Common myeloid progenitor, CD34-positive (primary cell): ENCODE measurements around the gene ARHGEF16.

Experiments
- CTCF ChIA-PET: fragments of 350-600 bp; sonication (Branson Sonifier 250); formaldehyde crosslinking; loops from one replicate; lab custom pipeline; 2021; ENCODE audit warnings: antibody characterized with exemption; lab: Charles Lee
- POLR2A ChIA-PET: fragments of 350-600 bp; sonication (Branson Sonifier 250); formaldehyde crosslinking; loops from one replicate; lab custom pipeline; 2021; ENCODE audit warnings: antibody characterized with exemption; lab: Charles Lee
- DNase-seq, 3 donors: peaks; one replicate each; pipeline versions ENCODE4 v3.0.0 to v3.0.0-alpha.2; 2013
- H3K27ac ChIP-seq, 2 experiments: 1 replicate in 1 of 2; 2 replicates in 1 of 2; pipeline ENCODE4 v1.7.0; 2013; ENCODE audit warnings: inconsistent platforms in 2 of 2, low read length in 2 of 2, mild to moderate bottlenecking in 2 of 2, low read depth in 1 of 2, moderate library complexity in 1 of 2; ENCODE audit not compliant: severe bottlenecking in 2 of 2, insufficient read depth in 1 of 2, poor library complexity in 1 of 2
- H3K27me3 ChIP-seq, 5 experiments: replicated peaks in 2 of 5; 1 replicate in 3 of 5; 2 replicates in 2 of 5; pipeline versions ENCODE4 v1.6.1 to v1.7.0; 2013; ENCODE audit warnings: low read length in 4 of 5, mild to moderate bottlenecking in 2 of 5, moderate library complexity in 2 of 5, inconsistent platforms in 1 of 5; ENCODE audit not compliant: insufficient read depth in 5 of 5, control insufficient read depth in 4 of 5
- H3K36me3 ChIP-seq, 4 experiments: 1 replicate in 2 of 4; 2 replicates in 2 of 4; pipeline versions ENCODE4 v1.6.1 to v1.7.0; 2013; ENCODE audit warnings: low read length in 3 of 4, control low read depth in 1 of 4, mild to moderate bottlenecking in 1 of 4; ENCODE audit not compliant: control insufficient read depth in 4 of 4, insufficient read depth in 4 of 4
- H3K4me1 ChIP-seq, 4 experiments: 1 replicate in 3 of 4; 2 replicates in 1 of 4; pipeline versions ENCODE4 v1.6.1 to v1.7.1; 2013; ENCODE audit warnings: low read length in 3 of 4, mild to moderate bottlenecking in 3 of 4, control low read depth in 1 of 4, inconsistent platforms in 1 of 4, moderate library complexity in 1 of 4; ENCODE audit not compliant: control insufficient read depth in 4 of 4, insufficient read depth in 4 of 4; ENCODE audit errors: control extremely low read depth in 1 of 4
- H3K4me3 ChIP-seq, 7 experiments: 1 replicate in 4 of 7; 2 replicates in 3 of 7; pipeline versions ENCODE4 v1.5.1 to v1.7.0; 2013; ENCODE audit warnings: mild to moderate bottlenecking in 7 of 7, low read length in 6 of 7, moderate library complexity in 6 of 7, inconsistent platforms in 2 of 7, low read depth in 2 of 7, control low read depth in 1 of 7; ENCODE audit not compliant: insufficient read depth in 4 of 7, control insufficient read depth in 1 of 7; ENCODE audit errors: extremely low read depth in 1 of 7
- H3K9me3 ChIP-seq, 5 experiments: 1 replicate in 4 of 5; 2 replicates in 1 of 5; pipeline versions ENCODE4 v1.6.1 to v1.7.1; 2013; ENCODE audit warnings: low read length in 4 of 5, mild to moderate bottlenecking in 2 of 5, inconsistent platforms in 1 of 5, low read depth in 1 of 5, moderate library complexity in 1 of 5; ENCODE audit not compliant: control insufficient read depth in 4 of 5, insufficient read depth in 2 of 5; ENCODE audit errors: control extremely low read depth in 1 of 5
- WGBS: methylation state at CpG from one replicate; pipeline ENCODE4 v1.1.5; 2013; ENCODE audit not compliant: insufficient coverage; 5-methylcytosine and 5-hydroxymethylcytosine counted together

Gene ARHGEF16

GRCh38 chr1:3429320-3429719 lies 25.1 kb upstream of the ARHGEF16 start:
- H3K27ac ChIP-seq, result no peak overlapping the region
- DNase-seq, result no peak
- H3K4me1 ChIP-seq, result peaks cover 0 to 6% (median 2%) of the 10 kb centered on the region in 4 experiments
- H3K36me3 ChIP-seq, result peaks cover 0 to 41% (median 3%) of the 10 kb centered on the region in 4 experiments
- POLR2A ChIA-PET, result no interaction called here
- CTCF ChIA-PET, result interaction anchor here (1.2 kb wide), 1 partner anchor 12 kb away, joined by 4 read pairs; no protein-coding TSS in a partner anchor
- no peaks in the 10 kb centered on the region for H3K27me3 ChIP-seq
- 96% methylated on average over 13 of the region's 13 CpGs for WGBS
- no peaks in the 10 kb centered on the region for H3K9me3 ChIP-seq
- no peak overlapping the region for H3K4me3 ChIP-seq

- Histone ChIP-seq H3K27ac (no peak overlapping the region), H3K27me3 (no peaks in the 10 kb centered on the region), H3K4me1 (peaks cover 0 to 1% (median under 1%) of the 10 kb centered on the region in 4 experiments), H3K9me3 (no peaks in the 10 kb centered on the region), H3K36me3 (peaks cover 0 to 43% (median 3%) of the 10 kb centered on the region in 4 experiments), H3K4me3 (no peak overlapping the region)
- CTCF ChIA-PET, result interaction anchor here (0.9 to 1.2 kb wide), 2 partner anchors 8 to 13 kb away, joined by 3 to 4 read pairs; no protein-coding TSS in a partner anchor
- DNase-seq, result no peak
- POLR2A ChIA-PET, result no interaction called here
- WGBS, result 91% methylated on average over 14 of the region's 16 CpGs
These were observed 24.7 kb upstream of the ARHGEF16 start for GRCh38 chr1:3429766-3430165.

GRCh38 chr1:3430406-3430805 lies 24.1 kb upstream of the ARHGEF16 start:
- no peaks in the 10 kb centered on the region for H3K9me3 ChIP-seq
- POLR2A ChIA-PET, result no interaction called here
- WGBS, result 95% methylated on average over 12 of the region's 19 CpGs
- H3K27me3 ChIP-seq, result no peaks in the 10 kb centered on the region
- DNase-seq, result no peak
- no peak overlapping the region for H3K4me3 ChIP-seq
- H3K27ac ChIP-seq, result no peak overlapping the region
- H3K36me3 ChIP-seq, result peaks cover 0 to 45% (median 3%) of the 10 kb centered on the region in 4 experiments
- H3K4me1 ChIP-seq, result no peaks in the 10 kb centered on the region
- CTCF ChIA-PET, result interaction anchor here (0.9 kb wide), 1 partner anchor 9 kb away, joined by 3 read pairs; no protein-coding TSS in a partner anchor

- no peak overlapping the region for H3K27ac ChIP-seq
- POLR2A ChIA-PET, result no interaction called here
- H3K27me3 ChIP-seq, result no peaks in the 10 kb centered on the region
These were observed 23.6 kb upstream of the ARHGEF16 start for GRCh38 chr1:3430820-3431219.

GRCh38 chr1:3431266-3431665 lies 23.2 kb upstream of the ARHGEF16 start:
- ChIA-PET POLR2A (no interaction called here), CTCF (no interaction called here)
- WGBS, result 92% methylated on average over 11 of the region's 12 CpGs
- Histone ChIP-seq H3K4me3 (no peak overlapping the region), H3K9me3 (no peaks in the 10 kb centered on the region), H3K36me3 (peaks cover 0 to 40% (median 1%) of the 10 kb centered on the region in 4 experiments), H3K27me3 (no peaks in the 10 kb centered on the region), H3K27ac (no peak overlapping the region), H3K4me1 (no peaks in the 10 kb centered on the region)
- DNase-seq, result no peak

More at GRCh38 chr1:3430820-3431219, 23.6 kb upstream of the ARHGEF16 start:
- peaks cover 0 to 45% (median 3%) of the 10 kb centered on the region in 4 experiments for H3K36me3 ChIP-seq
- H3K4me3 ChIP-seq, result no peak overlapping the region
- no peaks in the 10 kb centered on the region for H3K9me3 ChIP-seq
- H3K4me1 ChIP-seq, result no peaks in the 10 kb centered on the region
- no peak for DNase-seq
- WGBS, result 98% methylated on average over 19 of the region's 22 CpGs
- CTCF ChIA-PET, result no interaction called here

GRCh38 chr1:3431686-3432085 lies 22.8 kb upstream of the ARHGEF16 start:
- Histone ChIP-seq H3K27ac (no peak overlapping the region), H3K27me3 (no peaks in the 10 kb centered on the region), H3K9me3 (no peaks in the 10 kb centered on the region), H3K4me1 (no peaks in the 10 kb centered on the region), H3K4me3 (no peak overlapping the region), H3K36me3 (peaks cover 0 to 36% (median 0%) of the 10 kb centered on the region in 4 experiments)
- no peak for DNase-seq
- 94% methylated on average over 10 of the region's 17 CpGs for WGBS
- ChIA-PET POLR2A (no interaction called here), CTCF (no interaction called here)

GRCh38 chr1:3432306-3432705 lies 22.2 kb upstream of the ARHGEF16 start:
- 96% methylated on average over 13 of the region's 15 CpGs for WGBS
- Histone ChIP-seq H3K36me3 (peaks cover 0 to 30% (median 0%) of the 10 kb centered on the region in 4 experiments), H3K27me3 (no peaks in the 10 kb centered on the region), H3K27ac (no peak overlapping the region), H3K9me3 (no peaks in the 10 kb centered on the region), H3K4me1 (no peaks in the 10 kb centered on the region), H3K4me3 (no peak overlapping the region)
- ChIA-PET CTCF (no interaction called here), POLR2A (no interaction called here)
- DNase-seq, result no peak
